GM12873 (cell line): ENCODE measurements around the gene TECPR2.

Experiments
- CTCF ChIP-seq: IDR thresholded peaks from 2 replicates; pipeline ENCODE4 v1.5.1; 2012; ENCODE audit warnings: low read depth, mild to moderate bottlenecking, moderate library complexity, low read length, control low read depth; ENCODE audit not compliant: insufficient read depth; ENCODE audit errors: missing control alignments

The TECPR2 gene

DNA sequence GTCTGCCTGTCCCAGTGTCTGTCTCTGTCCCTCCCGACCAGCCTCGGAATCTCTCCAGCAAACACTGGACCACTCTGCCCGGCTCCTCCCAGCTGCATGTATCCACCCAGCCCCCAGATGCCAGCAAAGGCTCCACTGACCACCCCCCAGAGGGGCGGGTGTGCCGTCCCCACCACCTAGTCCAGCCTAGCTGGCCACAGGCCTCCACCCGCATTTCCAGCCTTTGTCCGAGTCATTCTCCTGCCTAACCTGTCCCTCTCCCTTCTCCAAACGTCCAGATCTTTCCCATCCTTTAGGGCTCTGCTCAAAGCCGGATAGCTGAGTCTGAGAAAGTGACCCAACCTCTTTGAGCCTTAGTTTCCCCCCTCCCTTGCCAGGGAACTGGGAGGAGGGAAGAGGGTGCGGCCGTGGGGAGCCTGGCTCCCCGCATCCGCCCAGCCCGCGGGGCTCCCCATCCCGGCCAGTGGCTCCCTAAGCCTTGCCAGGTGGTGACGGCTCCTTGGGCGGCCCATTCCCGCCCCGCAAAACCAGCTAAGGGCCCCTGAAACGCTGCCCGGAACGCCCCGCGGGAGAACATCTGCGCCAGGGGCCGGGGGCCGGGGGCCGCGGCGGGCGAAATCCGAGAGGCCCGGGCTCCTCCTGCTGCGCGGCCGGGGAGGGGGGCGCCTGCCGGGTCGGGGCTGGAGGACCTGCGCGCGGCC is 181.5 kb downstream of the TECPR2 start:
- TF ChIP-seq CTCF: no peak

DNA sequence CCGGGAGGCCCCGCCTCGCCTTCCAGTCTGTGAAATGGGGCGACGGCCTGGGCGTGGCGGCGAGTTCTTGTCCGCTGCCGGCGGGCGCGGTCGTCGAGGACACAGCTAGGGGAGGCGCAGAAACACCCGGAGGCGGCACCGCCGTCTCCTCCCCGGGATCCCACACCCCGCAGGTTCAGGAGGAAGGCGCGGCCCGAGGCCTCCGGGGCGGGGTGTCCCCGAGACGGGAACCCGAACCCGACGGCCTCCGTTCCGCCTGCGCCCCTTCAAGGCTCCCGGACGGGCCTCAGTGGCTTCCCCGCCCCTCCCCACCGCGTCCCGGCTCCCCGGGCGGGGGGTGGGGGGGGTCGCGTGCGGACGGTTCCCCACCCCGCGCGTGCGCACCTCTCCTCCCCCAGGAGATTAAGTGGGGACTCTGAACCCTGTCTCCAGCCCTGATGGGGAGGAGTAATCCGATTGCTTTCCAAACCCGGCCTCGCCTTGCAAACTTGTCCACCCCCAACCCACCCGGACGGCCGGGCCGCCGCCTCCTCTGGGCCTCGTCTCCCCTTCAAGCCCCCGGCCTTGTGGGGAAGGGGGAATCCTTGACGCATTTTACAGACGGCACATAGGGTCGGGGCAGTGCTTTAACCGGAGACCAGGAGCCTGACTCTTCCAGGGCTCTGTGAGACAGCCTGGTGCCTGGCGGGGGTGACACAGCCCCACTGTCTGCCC is 182.2 kb downstream of the TECPR2 start:
- no peak for TF ChIP-seq CTCF

DNA sequence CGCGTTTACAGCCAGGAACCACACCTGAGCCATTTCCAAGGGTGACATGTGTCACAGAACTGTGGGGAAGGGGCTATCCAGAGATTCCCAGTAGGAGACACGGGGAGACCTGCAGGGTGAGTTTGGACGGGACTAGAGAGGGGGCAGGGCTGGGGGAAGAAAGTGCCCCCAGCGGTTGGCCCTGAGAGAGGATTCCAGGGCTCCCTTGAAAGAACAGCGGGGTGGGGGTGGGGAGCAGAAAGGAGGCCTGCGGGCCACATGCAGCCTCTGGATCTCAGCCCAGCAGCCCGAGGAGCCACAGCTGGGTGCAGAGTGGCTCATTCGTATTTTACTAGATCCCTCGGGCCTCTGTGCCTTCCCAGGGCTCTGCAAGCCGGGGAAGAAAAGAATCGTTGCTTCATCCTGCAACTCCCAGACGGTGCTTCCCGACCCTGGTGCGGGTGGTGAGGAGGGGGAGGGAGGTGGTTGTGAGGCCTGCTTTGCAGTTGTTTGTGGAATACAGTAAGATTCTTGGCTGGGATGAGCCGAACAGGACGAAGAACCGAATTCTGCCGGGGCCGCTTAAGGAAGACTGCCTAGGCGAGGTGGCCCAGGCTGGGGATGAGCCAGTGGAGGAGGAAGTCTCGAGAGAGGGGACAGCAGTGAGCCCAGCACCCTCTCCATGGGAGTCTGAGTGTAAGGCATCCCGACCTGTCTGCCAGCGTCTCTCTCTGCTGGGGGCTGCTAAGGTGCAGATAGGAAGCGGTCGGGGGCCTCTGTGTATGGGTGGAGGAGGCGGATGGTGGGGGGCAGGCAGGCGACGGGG is 182.9 kb downstream of the TECPR2 start:
- TF ChIP-seq CTCF: no peak

DNA sequence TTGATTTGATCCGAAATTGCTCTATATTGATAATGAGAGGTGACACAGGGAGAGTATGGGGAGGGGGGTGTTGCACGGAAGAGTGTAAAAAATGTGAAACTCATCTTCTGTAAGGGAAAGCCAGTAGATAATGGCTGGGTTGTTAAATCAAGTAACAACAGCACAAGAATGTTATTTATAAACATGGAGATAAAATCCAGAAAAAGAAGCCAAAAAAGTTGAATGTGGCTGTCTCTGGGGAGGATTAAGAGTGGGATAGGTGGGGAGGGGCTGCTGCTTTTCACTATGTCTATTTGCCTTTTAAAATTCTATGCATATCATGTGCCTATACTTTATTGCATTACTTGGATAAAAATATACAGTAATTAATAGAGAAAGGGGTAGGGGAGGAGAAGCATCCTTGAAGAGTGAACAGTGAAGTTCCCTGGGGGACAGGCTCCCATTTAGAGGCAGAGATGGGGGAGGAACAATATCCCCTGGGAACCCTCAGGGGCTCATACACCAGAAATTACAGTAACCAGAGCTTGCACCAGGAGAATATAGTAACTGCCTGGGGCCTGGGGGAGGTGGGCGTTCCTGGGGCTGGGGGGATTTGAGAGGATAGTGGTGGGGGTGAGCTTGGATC is 186.0 kb downstream of the TECPR2 start:
- TF ChIP-seq CTCF: no peak
